ENCODE results near the gene ZNF248. TPM values are rescaled to one million over a fixed set of nuclear protein-coding genes. Genes with fewer than 3 reads are reported as not detected.

ZNF248 gene
- total RNA-seq, 1 donor from 2014 or later, result 9.6 TPM

GRCh38 chr10:37794305-37794976 lies 63.0 kb downstream of the ZNF248 start:
- H3K4me3 ChIP-seq (ENCODE audit: low read depth, low read length), result no peak overlapping the region
- TF ChIP-seq, protein P1, sequence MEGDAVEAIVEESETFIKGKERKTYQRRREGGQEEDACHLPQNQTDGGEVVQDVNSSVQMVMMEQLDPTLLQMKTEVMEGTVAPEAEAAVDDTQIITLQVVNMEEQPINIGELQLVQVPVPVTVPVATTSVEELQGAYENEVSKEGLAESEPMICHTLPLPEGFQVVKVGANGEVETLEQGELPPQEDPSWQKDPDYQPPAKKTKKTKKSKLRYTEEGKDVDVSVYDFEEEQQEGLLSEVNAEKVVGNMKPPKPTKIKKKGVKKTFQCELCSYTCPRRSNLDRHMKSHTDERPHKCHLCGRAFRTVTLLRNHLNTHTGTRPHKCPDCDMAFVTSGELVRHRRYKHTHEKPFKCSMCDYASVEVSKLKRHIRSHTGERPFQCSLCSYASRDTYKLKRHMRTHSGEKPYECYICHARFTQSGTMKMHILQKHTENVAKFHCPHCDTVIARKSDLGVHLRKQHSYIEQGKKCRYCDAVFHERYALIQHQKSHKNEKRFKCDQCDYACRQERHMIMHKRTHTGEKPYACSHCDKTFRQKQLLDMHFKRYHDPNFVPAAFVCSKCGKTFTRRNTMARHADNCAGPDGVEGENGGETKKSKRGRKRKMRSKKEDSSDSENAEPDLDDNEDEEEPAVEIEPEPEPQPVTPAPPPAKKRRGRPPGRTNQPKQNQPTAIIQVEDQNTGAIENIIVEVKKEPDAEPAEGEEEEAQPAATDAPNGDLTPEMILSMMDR (IDR thresholded peaks at IDR 0.05; ENCODE audit: insufficient read depth, low read length, poor library complexity, severe bottlenecking), result no peak
- H3K27me3 ChIP-seq (ENCODE audit: control insufficient read depth, insufficient read depth, low read length), result no peaks in the 10 kb centered on the region
- H3K36me3 ChIP-seq (ENCODE audit: control insufficient read depth, insufficient read depth, low read length), result no peaks in the 10 kb centered on the region
- no peak for DNase-seq (ENCODE audit: low read depth)

DNA sequence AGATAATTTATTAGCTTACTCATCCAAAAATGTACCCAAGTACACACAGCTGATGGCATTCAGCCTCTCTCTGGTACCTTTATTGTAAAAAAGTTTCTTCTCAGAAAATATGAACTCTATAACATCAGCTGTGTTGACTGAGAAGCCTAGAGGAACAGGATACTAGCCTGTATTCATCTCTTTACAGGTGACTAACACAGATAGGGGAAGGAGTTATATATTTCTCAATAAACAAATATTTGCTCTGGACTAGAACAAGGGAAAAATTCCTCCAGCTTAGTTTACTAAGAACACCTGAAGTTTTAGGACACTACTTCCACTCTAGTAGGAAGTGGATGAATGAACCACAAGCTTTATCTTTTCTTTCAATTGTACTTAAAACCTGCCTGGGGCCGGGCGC lies 67.8 kb downstream of the ZNF248 start:
- no peaks in the 10 kb centered on the region for H3K36me3 ChIP-seq (ENCODE audit: control insufficient read depth, insufficient read depth, low read length)
- H3K27me3 ChIP-seq (ENCODE audit: control insufficient read depth, insufficient read depth, low read length), result no peaks in the 10 kb centered on the region
- no peak overlapping the region for H3K4me3 ChIP-seq (ENCODE audit: low read depth, low read length)
- no peak for DNase-seq (ENCODE audit: low read depth)
- TF ChIP-seq, protein P1 (IDR thresholded peaks at IDR 0.05; ENCODE audit: insufficient read depth, low read length, poor library complexity, severe bottlenecking), result no peak

- Histone ChIP-seq H3K36me3 (ENCODE audit: control insufficient read depth, insufficient read depth, low read length) (no peaks in the 10 kb centered on the region), H3K27me3 (ENCODE audit: control insufficient read depth, insufficient read depth, low read length) (no peaks in the 10 kb centered on the region)
Measured at GRCh38 chr10:37784678-37785077, 72.7 kb downstream of the ZNF248 start.

DNA sequence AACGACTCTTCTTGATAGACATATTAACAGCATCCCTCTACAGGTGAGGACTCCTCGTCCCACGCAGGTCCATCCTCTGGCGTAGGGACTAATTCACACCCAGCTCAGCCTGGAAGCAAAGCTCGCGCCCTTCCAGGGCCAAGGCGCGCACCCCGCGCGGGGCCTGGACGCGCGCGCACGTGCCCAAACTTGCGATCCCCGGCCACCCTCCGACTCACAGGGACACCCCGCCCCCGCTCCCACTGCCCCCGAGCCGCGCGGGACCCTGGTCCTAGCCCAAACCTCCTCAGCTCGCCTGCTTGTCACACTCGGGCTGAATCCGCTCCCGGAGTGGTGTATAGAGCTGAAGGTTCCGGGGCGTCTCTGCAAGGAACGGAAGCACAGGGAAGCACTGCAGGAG lies 76.9 kb downstream of the ZNF248 start:
- Histone ChIP-seq H3K27me3 (ENCODE audit: control insufficient read depth, insufficient read depth, low read length) (no peaks in the 10 kb centered on the region), H3K4me3 (ENCODE audit: low read depth, low read length) (no peak overlapping the region), H3K36me3 (ENCODE audit: control insufficient read depth, insufficient read depth, low read length) (no peaks in the 10 kb centered on the region)
- DNase-seq (ENCODE audit: low read depth), result no peak
- TF ChIP-seq, protein P1 (IDR thresholded peaks at IDR 0.05; ENCODE audit: insufficient read depth, low read length, poor library complexity, severe bottlenecking), result no peak

More at GRCh38 chr10:37784678-37785077, 72.7 kb downstream of the ZNF248 start:
- DNase-seq (ENCODE audit: low read depth), result no peak
- no peak overlapping the region for H3K4me3 ChIP-seq (ENCODE audit: low read depth, low read length)
- TF ChIP-seq, protein P1 (IDR thresholded peaks at IDR 0.05; ENCODE audit: insufficient read depth, low read length, poor library complexity, severe bottlenecking), result no peak

DNA sequence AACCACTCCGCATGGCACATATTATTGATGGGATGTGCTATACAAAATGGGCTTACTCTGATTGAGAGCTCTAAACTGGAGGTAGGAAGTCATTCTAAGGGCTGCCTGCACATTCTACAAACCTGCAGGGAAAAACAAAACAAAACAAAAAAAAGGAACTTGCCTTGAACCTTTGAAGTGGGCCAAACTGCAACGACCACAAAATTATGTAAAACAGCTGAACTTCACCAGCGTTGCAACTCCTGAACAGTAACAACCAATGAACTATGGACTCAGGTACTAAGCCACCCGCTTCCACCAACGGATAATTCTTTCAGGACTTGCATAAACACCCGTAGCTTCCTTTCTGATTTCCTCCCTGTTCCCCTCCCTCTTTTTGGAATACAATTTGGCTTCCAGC lies 80.4 kb downstream of the ZNF248 start:
- DNase-seq (ENCODE audit: low read depth), result no peak
- H3K4me3 ChIP-seq (ENCODE audit: low read depth, low read length), result no peak overlapping the region
- TF ChIP-seq, protein P1 (IDR thresholded peaks at IDR 0.05; ENCODE audit: insufficient read depth, low read length, poor library complexity, severe bottlenecking), result no peak
- no peaks in the 10 kb centered on the region for H3K27me3 ChIP-seq (ENCODE audit: control insufficient read depth, insufficient read depth, low read length)
- no peaks in the 10 kb centered on the region for H3K36me3 ChIP-seq (ENCODE audit: control insufficient read depth, insufficient read depth, low read length)

GRCh38 chr10:37775612-37776011 lies 81.8 kb downstream of the ZNF248 start:
- TF ChIP-seq, protein P1 (IDR thresholded peaks at IDR 0.05; ENCODE audit: insufficient read depth, low read length, poor library complexity, severe bottlenecking), result no peak
- no peak for DNase-seq (ENCODE audit: low read depth)
- Histone ChIP-seq H3K27me3 (ENCODE audit: control insufficient read depth, insufficient read depth, low read length) (no peaks in the 10 kb centered on the region), H3K4me3 (ENCODE audit: low read depth, low read length) (no peak overlapping the region), H3K36me3 (ENCODE audit: control insufficient read depth, insufficient read depth, low read length) (no peaks in the 10 kb centered on the region)

All from kidney epithelial cell (primary cell).